GM03348 (cell line): ENCODE results near the gene ARHGAP5.

Source experiments
- DNase-seq: peaks from one replicate; pipeline ENCODE4 v3.0.0; 2012; ENCODE audit warnings: low spot score

Gene ARHGAP5

DNA sequence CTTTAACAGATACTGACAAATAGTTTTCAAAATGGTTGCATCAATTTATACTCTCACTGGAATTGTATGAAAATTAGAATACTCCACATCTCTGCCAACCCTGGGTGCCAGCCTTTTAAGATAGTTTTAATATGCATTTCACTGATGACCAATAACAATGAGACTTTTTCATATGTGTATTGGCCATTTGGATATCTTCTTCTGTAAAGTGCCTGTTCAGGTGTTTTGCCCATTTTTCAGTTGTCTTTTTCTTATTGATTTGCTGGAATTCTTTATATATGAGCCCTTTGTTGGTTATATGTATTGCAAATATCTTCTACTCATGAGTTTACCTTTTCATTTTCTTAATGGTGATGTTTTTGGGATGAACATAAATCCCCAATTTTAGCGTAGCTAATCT is 108.0 kb downstream of the ARHGAP5 start:
- DNase-seq: no peak

- no peak for DNase-seq
These were observed 109.1 kb downstream of the ARHGAP5 start for GRCh38 chr14:32186248-32186647.

DNA sequence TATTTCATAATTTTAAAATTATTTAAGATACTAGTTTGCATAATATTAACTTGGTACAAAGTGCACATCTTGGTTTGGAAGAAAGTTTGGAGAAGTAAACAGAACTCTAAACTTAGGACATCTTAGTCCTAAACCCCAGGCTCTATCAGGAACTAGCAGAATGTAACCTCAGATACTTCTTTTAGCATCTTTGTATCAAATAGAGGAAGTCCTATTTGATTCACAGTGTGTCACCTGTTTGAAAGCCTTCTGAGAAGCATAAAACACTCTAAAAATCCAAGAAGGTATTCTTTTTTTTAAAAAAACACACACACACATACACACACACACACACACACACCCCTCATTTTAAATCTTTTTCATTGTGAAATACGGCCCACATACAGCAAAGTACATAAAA is 112.7 kb downstream of the ARHGAP5 start:
- DNase-seq: no peak

GRCh38 chr14:32190673-32191072 is 113.6 kb downstream of the ARHGAP5 start:
- no peak for DNase-seq

DNA sequence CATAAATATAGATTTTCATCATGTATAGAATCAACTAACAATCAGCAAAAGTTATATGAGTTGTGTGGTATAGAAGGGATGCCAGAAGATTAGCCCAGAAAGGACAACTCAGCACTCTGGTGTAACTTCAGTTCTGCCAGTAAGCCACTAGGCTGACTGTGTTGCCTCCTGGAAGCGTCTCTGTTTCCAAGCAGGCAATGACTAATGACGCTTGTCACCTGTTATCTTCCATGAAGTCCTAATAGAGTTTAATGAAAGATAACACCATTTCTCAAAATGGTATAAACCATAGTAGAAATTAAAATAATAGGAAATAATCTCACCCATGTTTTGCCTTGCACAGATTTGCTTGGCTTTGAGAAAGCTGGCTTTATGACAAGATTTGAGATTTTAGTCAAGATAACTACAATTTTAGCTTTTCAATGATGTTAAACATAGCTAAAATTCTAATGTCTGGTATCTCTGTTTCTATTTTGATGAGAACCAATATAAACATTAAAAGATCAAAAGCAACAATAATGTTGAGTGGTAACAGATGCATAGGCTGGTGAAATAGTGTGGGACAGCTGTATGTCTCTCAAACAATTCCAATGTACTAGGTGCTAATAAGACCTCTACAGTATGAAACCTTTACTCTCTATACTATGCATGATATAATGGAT is 115.7 kb downstream of the ARHGAP5 start:
- no peak for DNase-seq

GRCh38 chr14:32193532-32193931 is 116.4 kb downstream of the ARHGAP5 start:
- no peak for DNase-seq

DNA sequence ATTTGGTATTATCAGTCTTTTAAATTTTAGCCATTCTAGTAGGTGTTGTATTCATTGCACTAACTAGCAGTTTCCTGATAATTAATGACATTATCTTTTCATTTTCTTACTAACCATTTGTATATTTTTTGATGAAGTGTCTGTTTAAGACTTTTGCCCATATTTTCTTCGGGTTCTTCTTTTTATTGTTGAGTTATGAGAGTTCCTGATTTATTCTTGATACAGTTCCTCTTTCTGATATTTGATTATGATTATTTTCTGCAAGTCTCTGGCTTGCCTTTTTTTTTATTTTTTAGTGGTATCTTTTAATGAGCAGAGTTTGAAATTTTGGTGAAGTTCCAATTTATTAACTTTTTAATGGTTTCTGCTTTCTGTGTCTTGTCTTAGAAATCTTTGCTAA is 118.5 kb downstream of the ARHGAP5 start:
- DNase-seq: no peak

DNA sequence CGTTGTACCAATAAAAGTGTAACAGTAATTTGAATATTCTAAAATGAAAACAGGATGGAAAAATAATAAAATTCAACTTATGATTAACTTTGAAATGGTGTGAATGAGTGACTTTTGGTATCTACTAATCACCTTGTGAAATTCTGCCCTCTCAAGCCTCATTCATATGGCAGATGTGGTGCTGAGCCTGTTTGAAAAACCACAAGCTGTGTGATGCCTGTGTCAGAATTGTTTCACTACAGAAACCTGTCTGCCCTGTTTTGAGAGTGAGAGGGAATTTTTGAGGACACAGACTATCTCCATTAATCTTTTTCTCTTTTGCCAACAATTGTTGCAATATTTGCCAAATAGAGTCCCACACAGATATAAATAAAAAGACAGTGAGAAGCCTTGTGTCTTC is 120.8 kb downstream of the ARHGAP5 start:
- DNase-seq: no peak

DNA sequence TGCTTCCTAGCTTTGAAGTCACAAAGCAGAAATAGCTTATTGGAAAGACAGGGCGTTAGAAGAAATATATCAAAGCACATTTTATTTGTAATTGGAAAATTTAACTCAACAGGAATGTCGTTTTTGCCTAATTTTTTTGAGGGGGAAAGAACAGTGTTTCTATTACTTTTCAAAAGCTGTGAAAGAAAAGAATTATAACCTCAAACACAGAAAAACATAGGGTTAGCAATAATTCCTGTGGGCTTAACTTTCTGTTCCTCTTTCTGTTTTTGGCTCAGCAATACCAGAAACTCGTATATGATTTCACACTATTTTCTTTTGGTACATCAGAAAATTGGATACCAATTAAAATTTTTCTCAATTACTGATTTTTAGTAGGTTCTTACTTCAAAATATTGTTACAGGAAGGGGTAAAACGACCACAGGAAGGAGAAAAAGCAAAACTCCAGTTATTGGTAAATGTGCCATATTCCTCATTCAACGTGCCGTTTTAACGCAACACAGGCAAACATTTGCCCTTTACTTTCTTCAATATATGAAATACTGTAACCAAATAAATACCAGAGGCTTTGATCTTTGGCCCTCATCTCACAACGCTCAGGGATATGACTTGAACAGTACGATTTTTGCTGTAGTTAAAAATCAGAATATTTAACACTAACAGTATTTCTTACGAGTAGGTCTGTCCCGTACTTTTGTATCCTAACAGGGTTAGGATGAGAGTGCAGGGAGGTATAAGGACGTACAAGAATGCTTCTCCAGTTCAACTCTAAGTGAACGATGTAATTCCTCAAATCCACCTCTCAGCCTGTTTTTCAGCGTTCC is 123.5 kb downstream of the ARHGAP5 start:
- DNase-seq: no peak

DNA sequence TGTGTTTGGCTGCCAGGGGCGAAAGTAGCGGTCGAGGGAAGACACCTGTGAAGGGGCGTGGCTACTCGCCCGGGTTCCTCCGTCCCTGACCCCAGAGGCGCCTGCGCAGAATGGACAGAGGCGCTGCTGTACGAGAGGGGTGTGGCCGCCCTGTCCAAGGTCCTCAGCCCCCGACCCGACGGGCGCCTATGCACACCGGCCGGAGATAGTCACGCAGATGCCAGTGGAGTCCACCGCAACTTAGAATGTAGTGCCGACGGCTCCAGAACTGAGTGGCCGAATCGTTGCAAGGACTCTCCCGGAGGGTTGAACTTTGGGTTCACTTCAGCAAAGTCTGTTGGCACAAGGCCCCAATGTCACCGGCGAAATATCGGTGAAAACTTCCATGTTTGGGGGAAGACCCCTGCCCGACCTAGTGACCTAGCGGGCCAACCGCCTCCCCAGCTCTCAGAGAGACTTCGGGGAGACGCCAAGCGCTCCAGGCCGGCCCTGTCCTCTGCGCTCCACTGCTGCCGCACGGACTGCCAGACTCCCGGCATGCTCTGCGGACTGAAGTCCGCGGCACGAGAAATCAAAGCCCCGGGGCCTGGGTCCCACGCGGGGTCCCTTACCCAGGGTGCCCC is 124.2 kb downstream of the ARHGAP5 start:
- peak; percentile 73 for DNase-seq

- DNase-seq: no peak
These were observed 124.8 kb downstream of the ARHGAP5 start, which contains the start of gene RNU6-7 for GRCh38 chr14:32201816-32202490. Gene RNU6-7 (plus strand): TSS chr14:32202045.

GRCh38 chr14:32202491-32202997 is 125.4 kb downstream of the ARHGAP5 start:
- no peak for DNase-seq

DNA sequence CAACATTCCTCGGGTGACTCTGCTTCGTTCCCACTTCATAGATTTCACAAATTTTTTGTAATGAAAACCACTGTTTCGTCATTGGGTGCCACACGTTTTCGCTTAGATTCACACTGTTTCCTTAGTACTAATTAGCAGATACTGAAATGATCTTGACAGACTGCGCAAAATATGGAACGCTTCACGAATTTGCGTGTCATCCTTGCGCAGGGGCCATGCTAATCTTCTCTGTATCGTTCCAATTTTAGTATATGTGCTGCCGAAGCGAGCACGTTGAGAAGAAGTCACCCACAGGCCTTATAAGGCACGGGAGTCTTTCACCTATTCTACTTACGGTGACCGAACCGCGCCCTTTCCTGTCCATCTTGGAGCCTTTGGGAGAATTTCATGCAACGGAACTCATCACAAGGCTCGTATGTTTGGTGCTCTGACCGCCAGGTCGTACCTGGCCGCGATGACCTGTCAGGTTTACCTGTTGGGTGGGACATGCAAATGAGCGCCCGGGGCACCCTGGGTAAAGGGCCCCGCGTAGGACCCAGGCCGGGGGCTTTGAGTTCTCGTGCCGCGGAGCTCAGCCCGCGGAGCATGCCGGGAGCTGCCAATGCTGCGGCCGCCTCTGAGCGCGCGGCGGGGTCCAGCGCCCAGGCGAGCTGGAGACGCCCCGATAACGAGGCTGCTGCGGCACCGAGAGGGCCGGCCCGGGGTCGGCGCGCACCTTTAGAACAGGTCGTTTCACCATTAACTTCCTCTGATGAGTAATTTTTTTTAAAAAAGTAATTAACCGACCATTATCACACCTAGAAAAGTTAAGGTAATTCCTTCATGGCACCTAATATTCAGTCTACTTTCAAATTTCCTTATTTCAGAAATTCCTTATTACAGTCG is 126.1 kb downstream of the ARHGAP5 start, which contains the start of gene RNU6-8:
Gene RNU6-8 (minus strand): TSS at position 272 of the 885 bp plus-strand sequence.
- DNase-seq: peak; percentile 85

- DNase-seq: no peak
These were observed 126.8 kb downstream of the ARHGAP5 start for GRCh38 chr14:32203928-32204357.

- no peak for DNase-seq
These were observed 128.4 kb downstream of the ARHGAP5 start for GRCh38 chr14:32205554-32205953.

- no peak for DNase-seq
These were observed 128.9 kb downstream of the ARHGAP5 start for GRCh38 chr14:32205984-32206383.

GRCh38 chr14:32206552-32206951 is 129.4 kb downstream of the ARHGAP5 start:
- DNase-seq: no peak

- no peak for DNase-seq
These were observed 131.4 kb downstream of the ARHGAP5 start for GRCh38 chr14:32208490-32208889.
